Kidney tubule cell (primary cell): ENCODE data around the gene CPSF7.
"Not testable (repeated sequence)": the region's sequence is repeated elsewhere in the genome, so short reads cannot be mapped to it uniquely, and the experiment has no call there.

ENCODE experiments used
- DNase-seq: peaks from one replicate; pipeline ENCODE4 v3.0.0-alpha.2; 2018; ENCODE audit warnings: low spot score

CPSF7 gene

GRCh38 chr11:61383859-61384258 is 45.9 kb downstream of the CPSF7 start:
- DNase-seq, result not testable (repeated sequence)

- DNase-seq, result no peak
Observed at GRCh38 chr11:61380884-61381283, 48.9 kb downstream of the CPSF7 start.

DNA sequence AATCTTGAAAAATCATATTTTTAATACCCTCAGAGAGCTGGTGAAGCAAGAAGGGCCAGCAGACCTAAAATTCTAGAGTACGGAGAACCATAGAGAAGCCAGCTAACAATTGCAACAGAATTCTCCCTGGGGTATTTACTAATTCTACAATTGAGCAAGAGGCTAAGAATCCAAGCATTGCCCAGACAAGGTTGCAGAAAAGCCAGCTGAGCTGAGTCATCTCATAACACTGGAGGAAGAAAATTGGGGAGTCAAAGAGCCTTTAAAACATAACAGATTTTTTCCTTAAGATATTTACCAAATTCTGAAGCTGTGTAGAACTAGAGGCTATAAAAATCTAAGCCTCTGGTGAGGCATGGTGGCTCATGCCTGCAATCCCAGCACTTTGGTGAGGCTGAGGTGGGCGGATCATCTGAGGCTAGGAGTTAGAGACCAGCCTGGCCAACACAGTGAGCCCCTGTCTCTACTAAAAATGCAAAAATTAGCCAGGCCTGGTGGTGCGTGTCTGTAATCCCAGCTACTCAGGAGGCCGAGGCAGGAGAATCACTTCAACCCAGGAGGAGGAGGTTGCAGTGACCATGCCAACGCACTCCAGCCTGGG is 51.0 kb downstream of the CPSF7 start:
- DNase-seq, result peak; percentile 58

- DNase-seq, result no peak
Observed at GRCh38 chr11:61377461-61378160, 52.2 kb downstream of the CPSF7 start.

DNA sequence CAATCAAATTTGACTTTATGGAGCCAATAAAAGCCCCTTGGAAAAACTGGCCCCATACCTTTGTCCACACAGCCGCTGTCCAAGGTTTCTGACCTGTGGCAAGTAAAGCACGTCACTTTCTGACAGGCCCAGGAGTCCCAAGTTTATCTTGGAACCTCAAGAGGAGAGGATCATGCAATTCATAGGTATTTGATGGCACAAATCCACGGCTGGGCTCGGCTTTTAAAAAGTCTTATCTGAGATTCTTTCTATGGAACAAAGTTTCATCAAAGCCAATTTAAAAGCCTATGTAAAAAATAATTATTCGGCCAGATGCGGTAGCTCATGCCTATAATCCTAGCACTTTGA is 54.0 kb downstream of the CPSF7 start:
- DNase-seq, result no peak

DNA sequence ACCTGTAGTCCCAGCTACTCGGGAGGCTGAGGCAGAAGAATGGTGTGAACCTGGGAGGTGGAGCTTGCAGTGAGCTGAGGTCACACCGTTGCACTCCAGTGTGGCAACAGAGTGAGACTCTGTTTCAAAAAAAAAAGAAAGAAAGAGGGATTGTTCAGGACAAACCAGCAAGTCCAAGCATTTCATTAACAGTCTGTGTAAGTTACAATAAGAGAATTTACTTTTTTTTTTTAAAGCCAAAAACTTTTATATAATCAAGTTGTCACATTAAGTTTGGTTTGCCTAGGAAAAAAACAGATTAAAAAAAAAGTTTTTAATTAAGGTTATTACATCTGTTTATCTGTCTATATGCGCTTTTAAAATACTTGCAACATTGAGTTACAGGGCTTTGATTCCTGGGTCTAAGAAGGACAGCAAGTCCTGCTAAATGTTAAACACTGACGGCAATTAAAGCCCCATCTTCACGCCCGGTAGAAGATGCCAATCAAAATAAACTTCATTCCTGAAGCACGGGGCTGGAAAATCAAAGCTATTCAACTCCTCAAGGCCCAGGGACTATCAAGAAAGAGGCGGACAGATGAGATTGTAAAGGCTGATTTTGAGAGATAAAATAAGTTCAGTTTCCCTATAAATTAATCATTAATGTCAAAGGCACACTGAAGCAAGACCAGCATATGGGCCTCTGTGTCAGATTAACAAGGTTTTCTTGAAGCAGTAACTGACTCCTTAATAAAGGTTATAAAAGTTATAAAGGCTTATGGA is 56.9 kb downstream of the CPSF7 start:
- DNase-seq, result no peak

DNA sequence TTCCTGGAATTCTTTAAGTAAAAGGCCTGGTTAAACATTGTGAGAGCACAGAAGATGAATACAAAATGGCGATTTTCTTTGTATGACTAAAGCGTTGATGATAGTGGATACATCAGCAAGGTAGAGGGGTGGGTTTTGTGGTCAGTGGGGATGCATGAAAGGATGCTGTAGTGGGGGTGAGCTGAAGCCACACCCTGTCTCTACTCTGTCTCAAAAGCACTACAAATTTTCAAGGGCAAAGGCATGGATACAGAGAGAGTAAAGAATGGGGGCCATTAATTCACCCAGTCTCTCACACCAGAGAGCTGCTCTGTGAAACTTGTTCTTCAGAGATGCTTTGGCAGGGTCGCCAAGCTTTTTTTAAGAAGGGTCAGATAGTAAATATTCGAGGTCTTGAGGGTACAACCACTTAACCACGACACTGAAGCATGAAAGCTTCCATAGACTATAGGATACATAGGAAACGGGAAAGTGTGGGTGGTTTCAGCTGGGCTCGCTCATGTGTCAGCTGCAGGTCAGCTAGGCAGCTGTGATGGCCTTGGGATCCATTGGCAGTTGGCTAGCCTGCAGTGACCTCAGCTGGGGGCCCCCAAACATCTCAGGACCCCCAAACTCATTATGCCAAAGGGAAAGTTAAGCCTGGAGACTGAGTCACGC is 59.3 kb downstream of the CPSF7 start:
- no peak for DNase-seq

DNA sequence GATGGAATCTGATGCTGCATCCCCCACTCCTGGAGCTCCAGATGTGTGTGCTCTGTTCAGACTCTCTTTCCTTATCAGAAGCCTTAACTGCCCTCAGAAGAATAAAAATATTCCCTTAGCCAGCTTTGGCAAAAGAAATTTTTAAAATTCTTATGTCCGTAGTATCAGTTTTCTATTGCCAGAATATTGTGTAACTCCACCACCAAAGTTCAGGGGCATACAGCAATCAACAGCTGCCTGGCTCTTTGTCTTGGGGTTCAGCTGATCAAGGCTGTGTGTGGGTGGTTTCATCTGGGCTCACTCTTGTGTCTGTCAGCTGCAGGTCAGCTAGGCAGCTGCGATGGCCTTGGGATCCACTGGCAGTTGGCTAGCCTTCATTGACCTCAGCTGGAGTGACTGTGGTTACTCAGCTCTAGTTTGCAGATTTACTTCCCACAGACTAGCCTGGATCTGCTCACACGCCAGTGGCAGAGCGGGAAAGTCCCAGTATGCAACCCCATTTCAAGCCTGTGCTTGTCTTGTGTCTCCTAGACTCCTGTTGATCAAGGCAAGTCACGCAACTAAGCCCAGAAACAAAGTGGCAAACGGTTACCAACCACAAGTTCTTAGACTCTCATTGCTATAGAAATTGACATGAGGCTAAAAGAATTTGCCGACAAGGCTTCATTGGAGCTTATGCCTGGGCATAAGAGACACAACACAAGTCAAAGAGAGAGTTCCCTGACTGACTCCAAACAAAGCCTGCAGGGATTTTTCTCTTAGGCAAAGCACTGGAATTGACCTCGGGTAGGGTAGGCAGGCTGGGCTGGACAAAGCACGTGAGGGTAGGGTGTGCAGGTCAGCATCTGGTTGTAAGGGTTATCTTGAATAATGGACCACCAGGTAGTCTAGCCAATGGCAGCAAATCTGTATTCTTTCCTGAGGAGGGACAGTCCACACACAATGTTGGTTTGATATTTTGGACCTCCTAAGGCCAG is 60.1 kb downstream of the CPSF7 start:
- DNase-seq, result peak; percentile 35

GRCh38 chr11:61368646-61369045 is 61.1 kb downstream of the CPSF7 start:
- no peak for DNase-seq

- no peak for DNase-seq
Observed at GRCh38 chr11:61367406-61367805, 62.4 kb downstream of the CPSF7 start.

DNA sequence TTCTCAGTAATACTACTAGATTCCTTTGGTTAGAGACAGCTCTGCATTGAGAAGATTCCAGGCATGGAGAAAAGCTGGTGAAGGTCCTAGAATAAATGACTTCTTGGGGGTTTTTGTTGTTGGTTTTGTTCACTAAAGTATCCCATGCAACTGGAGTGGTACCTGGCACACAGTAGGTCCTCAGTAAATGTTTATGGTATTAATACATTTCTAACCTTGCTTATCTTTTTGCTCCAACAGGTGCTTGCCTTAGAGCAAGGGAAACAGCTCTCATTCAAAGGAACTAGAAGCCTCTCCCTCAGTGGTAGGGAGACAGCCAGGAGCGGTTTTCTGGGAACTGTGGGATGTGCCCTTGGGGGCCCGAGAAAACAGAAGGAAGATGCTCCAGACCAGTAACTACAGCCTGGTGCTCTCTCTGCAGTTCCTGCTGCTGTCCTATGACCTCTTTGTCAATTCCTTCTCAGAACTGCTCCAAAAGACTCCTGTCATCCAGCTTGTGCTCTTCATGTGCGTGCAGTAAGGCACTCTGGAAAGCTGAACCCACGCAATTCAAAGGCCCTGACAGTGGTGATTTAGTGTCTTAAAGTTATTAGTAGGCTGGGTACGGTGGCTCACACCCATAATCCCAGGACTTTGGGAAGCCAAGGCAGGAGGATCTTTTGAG is 65.6 kb downstream of the CPSF7 start:
- no peak for DNase-seq

DNA sequence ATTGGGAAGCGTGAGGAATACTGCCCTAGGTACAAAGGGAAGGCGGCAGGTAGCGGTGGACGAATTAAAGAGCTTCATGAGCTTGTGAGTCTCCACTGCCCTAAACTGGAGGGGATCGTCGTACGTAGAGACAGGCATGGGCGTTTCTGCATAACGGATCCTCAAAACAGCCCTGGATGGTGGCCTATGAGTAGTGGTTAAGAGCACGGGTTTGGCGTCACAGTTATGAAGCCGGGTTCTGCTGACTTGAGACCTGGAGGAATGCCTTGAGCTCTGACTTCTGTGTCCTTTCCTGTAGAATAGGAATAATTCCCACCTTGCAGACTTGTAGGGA is 67.3 kb downstream of the CPSF7 start:
- DNase-seq, result peak; percentile 56

- peak; percentile 96 for DNase-seq
Observed at GRCh38 chr11:61361741-61362541, 67.8 kb downstream of the CPSF7 start, which contains the start of the genes CYB561A3 and TMEM138. CYB561A3 (minus strand) TSS chr11:61361882; CDS start chr11:61356713, 5,169 bp downstream. TMEM138 (plus strand) TSS chr11:61362374; CDS start chr11:61364391, 2,017 bp downstream.

GRCh38 chr11:61361237-61361740 is 68.5 kb downstream of the CPSF7 start:
- no peak for DNase-seq

DNA sequence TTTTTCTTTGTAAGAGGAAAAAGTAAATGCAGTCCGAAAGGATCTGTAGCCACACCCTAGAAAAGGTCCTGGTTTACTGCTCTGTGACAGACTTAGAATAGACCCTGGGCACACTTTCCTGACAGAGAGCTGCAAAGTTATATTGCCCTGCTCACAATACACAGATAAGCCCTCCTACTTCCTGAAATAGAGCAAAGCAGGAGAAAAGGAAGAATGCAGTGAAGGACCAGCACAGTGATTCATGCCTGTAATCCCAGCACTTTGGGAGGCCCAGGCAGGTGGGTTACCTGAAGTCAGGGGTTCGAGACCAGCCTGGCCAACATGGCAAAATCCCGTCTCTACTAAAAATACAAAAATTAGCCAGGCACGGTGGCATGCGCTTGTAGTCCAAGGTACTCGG is 70.3 kb downstream of the CPSF7 start:
- DNase-seq, result no peak

DNA sequence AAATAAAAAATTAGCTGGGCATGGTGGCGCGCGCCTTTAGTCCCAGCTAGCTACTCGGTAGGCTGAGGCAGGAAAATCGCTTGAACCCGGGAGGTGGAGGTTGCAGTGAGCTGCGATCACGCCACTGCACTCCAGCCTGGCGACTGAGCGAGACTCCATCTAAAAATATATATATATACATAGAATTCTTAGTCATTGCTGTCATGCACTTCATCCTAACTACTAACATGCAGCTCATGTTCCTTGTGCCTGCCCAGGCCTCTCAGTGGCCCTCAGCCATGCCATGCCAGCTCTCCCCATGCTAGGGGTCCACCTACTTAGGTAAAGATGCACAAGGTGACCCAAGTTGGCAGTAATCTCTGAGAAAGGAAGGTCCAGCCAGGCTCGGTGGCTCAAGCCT is 71.2 kb downstream of the CPSF7 start:
- no peak for DNase-seq

- DNase-seq, result no peak
Observed at GRCh38 chr11:61357894-61358239, 71.9 kb downstream of the CPSF7 start.

- no peak for DNase-seq
Observed at GRCh38 chr11:61357233-61357893, 72.4 kb downstream of the CPSF7 start.

DNA sequence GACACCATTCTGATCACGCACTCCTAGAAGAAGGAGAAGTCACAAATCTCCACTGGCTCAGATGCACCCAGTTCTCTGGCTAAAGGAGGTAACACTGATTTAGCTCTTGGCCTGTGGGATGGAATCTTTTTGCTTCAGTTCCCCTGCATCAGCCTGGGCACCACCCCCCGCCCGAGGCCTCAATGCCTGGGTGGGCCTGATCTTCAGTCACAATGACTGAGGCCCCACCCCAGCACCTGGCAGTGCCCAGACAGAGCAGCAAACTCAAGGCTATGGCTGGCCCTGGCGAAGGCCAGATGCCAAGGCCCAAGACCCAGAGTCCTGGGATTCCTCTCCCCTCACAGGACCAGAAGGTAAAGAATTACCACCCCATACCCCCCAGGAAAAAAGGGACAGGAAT is 73.1 kb downstream of the CPSF7 start:
- no peak for DNase-seq
